IPS-11a (cell line): Measurements from ENCODE around the gene OR10G7.
"Not testable (repeated sequence)": the region's sequence is repeated elsewhere in the genome, so short reads cannot be mapped to it uniquely, and the experiment has no call there.

Experiments
- H3K4me3 ChIP-seq: one replicate; pipeline ENCODE4 v1.5.1; 2013; ENCODE audit warnings: low read depth, low read length, control low read depth

Gene OR10G7

DNA sequence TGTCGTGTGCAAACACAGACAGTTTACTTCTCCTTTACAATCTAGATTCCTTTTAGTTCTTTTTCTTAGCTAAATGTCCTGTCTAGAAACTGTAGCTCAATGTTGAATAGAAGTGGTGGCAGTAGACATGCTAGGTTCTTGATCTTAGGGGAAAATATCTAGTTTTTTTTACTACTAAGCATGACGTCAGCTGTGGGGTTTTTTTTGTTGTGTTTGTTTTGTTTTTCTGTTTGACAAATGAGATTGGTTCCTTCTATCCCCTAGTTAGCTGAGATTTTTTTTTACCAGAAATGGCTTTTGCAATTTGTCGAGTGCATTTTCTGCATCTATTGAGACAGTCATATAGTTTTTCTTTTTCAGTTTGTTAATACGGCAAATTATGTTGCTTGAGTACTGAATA is 2.3 kb upstream of the OR10G7 start:
- H3K4me3 ChIP-seq = no peak overlapping the region

DNA sequence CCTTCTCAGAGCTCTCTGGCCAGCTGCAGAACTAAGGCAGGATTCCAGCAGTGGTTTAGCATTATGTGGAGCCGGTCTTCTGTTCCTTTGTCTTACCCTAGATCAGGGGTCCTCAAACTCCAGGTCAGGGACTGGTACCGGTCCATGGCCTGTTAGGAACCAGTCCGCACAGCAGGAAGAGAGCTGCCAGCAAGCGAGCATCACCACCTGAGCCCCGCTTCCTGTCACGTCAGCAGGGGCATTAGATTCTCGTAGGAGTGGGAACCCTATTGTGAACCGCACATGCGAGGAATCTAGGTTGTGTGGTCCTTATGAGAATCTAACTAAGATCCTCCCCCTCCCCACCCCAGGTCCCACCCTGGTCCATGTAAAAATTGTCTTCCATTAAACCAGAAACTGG is 1.6 kb downstream of the OR10G7 start:
- no peak overlapping the region for H3K4me3 ChIP-seq

DNA sequence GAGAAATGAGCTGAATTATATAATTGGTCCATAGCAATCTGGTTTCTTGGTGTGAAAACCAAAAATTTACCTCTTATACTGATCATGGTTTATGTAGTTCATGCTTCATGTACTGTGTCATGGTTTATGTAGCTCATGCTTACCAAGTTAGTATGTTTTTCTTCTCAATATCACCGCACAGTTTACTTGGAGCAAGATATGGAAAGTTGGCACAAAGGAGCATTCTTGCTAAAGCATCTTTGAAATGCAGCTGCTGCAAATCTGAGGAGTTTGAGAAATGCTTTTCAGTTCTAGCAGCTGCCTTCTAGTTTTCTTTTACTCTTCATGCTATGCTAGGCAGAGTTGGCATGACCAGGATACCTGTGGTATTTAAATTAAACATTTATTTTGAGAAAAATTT is 4.5 kb downstream of the OR10G7 start:
- no peak overlapping the region for H3K4me3 ChIP-seq

DNA sequence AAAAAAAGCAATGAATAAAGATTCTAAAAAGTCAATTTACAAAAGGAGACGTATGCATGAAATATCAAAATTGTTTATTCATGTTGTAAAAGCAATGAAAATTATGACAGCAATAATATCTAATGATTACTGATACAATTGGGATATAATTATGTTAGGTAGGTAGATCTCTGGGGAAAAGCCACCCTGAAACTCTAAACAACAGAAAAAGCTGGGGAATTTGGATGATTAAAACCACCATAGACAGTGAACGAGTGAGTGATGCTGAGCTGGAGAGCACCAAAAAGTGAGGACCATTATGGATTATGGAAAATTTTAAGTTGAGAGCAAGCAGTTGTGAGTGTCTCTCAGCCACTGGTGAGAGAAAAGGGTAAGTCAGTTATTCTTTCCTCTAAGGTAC is 14.6 kb downstream of the OR10G7 start, which contains the start of gene OR10G8:
TSS of gene OR10G8 (plus strand) at position 301 of the 400 bp plus-strand sequence. CDS start 2,825 bp downstream, outside the sequence.
- no peak within 1 kb of the TSS for H3K4me3 ChIP-seq

DNA sequence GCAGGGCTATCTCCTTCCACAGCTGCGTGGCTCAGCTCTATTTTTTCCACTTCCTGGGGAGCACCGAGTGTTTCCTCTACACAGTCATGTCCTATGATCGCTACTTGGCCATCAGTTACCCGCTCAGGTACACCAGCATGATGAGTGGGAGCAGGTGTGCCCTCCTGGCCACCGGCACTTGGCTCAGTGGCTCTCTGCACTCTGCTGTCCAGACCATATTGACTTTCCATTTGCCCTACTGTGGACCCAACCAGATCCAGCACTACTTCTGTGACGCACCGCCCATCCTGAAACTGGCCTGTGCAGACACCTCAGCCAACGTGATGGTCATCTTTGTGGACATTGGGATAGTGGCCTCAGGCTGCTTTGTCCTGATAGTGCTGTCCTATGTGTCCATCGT is 25.3 kb downstream of the OR10G7 start:
- H3K4me3 ChIP-seq = not testable (repeated sequence)

DNA sequence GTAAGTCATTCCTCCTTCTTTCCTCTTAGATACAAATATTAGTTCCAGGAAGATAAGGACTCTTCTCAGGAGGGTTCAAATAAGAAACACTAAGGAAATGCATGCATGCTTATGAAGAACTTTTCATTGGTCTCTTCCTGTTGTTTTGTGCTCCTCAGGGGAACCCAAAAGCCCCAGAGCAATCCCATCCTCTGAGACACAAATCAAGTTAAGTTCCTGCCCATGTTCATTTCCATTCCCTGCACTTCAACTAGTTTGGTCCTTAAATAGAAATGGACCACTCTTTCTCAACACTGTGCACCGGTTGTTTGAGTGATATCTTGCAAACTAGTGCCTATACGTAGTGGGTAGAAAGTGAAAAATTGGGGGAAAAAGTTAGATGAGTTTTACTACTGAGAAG is 28.4 kb downstream of the OR10G7 start, which contains the start of gene OR10G4:
TSS of gene OR10G4 (plus strand) at position 301 of the 400 bp plus-strand sequence. CDS start 2,578 bp downstream, outside the sequence.
- H3K4me3 ChIP-seq = no peak within 1 kb of the TSS

DNA sequence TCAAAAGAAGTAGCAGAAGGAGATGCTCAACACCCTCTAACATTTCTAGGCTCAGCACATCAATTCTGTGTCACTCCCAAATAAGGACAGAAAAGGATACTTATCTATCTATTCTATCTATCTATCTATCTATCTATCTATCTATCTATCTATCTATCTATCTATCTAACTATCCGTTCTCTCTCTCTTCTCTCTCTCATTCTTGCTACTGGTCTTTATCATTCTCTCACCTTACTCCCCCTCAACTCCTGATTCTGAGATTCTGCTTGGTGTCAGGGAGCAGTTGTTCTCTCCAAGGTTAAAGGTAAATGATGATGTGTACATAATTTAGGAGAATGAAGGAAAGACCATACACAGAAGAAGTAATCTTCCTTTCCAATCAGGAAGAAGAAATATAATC is 46.0 kb downstream of the OR10G7 start, which contains the start of gene OR10G6:
TSS of gene OR10G6 (minus strand) at position 43 of the 400 bp plus-strand sequence. CDS start at position 43, 0 bp downstream.
- H3K4me3 ChIP-seq = no peak within 1 kb of the TSS
